ENCODE results near the gene KDM2B.
"Not testable (repeated sequence)": the region's sequence is repeated elsewhere in the genome, so short reads cannot be mapped to it uniquely, and the experiment has no call there.

The KDM2B gene

DNA sequence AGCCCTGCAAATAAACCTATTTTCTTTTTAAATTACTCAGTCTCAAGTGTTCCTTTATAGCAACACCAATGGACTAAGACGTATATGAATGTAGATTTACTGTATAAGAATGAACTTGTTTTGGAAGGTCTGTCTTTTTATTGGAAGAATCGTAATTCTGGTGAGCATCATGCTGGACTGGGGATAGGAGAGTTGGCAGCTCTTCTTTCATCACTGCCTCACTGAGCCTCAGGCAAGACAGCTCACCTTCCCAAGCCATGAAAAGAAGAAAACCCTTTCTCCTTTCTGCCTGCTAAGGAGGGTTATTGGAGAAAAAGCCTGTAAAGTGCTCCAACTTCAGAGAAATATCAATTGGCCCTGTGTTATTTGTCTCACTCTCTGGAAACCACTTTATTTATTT is 190.0 kb downstream of the KDM2B start:
- DNase-seq (ENCODE audit: low read depth): no peak
- no peak overlapping the region for H3K4me3 ChIP-seq (ENCODE audit: low read depth, low read length)
- TF ChIP-seq, protein P1, sequence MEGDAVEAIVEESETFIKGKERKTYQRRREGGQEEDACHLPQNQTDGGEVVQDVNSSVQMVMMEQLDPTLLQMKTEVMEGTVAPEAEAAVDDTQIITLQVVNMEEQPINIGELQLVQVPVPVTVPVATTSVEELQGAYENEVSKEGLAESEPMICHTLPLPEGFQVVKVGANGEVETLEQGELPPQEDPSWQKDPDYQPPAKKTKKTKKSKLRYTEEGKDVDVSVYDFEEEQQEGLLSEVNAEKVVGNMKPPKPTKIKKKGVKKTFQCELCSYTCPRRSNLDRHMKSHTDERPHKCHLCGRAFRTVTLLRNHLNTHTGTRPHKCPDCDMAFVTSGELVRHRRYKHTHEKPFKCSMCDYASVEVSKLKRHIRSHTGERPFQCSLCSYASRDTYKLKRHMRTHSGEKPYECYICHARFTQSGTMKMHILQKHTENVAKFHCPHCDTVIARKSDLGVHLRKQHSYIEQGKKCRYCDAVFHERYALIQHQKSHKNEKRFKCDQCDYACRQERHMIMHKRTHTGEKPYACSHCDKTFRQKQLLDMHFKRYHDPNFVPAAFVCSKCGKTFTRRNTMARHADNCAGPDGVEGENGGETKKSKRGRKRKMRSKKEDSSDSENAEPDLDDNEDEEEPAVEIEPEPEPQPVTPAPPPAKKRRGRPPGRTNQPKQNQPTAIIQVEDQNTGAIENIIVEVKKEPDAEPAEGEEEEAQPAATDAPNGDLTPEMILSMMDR (IDR thresholded peaks at IDR 0.05; ENCODE audit: low read depth, low read length, missing control alignments): no peak

DNA sequence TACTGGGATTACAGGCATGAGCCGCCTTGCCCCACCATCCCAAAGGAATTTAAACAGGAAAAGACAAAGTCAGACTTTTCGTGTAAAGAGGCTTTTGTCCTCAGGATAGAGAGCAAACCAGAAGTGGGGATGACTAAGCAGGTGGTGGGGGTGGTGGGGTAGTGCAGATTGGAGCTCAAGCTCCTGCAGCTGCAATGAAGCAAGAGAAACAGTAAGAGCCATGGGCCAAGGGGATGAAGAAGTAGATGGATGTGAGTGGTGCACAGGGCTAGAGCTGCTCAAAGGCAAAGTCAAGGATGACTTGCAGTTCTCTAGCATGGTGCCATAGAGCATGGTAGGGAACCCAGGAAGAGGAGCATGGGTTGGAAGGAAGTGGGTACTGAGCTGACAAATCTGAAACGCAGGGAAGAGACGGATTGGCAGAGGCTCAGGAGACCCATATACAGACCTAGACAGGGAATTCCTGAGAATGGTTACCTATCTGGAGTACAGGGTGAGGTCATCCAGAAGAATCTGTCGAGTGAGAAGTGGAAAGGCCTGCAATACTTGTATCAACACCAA is 192.3 kb downstream of the KDM2B start:
- no peak for DNase-seq (ENCODE audit: low read depth)
- no peak overlapping the region for H3K4me3 ChIP-seq (ENCODE audit: low read depth, low read length)
- TF ChIP-seq, protein P1 (IDR thresholded peaks at IDR 0.05; ENCODE audit: low read depth, low read length, missing control alignments): no peak

DNA sequence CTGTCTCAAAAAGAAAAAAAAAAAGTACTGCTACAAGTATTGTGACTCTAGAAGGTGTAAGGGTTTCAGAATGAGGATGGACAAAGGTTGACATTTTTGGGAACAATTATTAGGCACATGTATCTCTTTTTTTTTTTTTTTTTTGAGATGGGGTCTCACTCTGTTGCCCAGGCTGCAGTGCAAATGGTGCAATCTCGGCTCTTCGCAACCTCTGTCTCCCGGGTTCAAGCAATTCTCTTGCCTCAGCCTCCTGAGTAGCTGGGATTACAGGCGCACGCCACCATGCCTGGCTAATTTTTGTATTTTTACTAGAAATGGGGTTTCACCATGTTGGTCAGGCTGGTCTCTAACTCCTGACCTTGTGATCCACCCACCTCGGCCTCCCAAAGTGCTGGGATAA is 195.9 kb downstream of the KDM2B start:
- not testable (repeated sequence) for DNase-seq (ENCODE audit: low read depth); H3K4me3 ChIP-seq (ENCODE audit: low read depth, low read length)

DNA sequence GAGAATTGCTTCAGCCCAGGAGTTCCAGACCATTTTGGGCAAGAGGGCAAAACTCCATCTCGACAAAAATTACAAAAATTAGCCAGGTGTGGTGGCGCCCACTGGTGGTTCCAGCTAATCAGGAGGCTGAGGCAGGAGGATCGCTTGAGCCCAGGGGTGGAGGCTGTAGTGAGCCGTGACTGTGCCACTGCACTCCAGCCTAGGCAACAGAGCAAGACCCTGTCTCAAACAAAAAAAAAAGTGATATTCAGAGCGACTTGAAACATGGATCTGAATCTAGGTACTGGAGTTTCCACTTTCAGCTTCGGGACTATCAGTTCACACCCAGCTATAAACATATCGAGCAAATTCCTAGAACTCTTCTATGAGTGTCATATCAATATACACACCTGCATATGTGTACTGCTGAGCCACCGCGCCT is 197.2 kb downstream of the KDM2B start:
- TF ChIP-seq, protein P1 (IDR thresholded peaks at IDR 0.05; ENCODE audit: low read depth, low read length, missing control alignments): peak; percentile 11
- DNase-seq (ENCODE audit: low read depth): no peak
- H3K4me3 ChIP-seq (ENCODE audit: low read depth, low read length): no peak overlapping the region

DNA sequence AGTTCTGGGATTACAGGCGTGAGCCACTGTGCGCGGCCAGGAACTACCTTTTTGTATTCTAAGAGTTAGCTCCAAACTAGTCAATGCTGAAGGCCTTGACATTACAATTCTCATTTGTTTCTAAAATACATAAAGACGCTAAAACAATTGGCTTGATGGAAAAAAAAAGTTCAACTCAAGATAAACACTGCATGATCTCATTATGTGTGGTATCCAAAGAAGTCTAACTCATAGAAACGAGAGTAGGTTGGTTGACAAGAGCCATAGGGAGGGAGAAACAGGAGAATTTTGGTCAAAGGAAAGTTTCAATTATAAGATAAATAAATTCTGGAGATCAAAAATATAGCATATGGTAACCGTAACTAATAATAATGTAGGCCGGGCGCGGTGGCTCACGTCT is 200.9 kb downstream of the KDM2B start:
- TF ChIP-seq, protein P1 (IDR thresholded peaks at IDR 0.05; ENCODE audit: low read depth, low read length, missing control alignments): no peak
- H3K4me3 ChIP-seq (ENCODE audit: low read depth, low read length): no peak overlapping the region
- no peak for DNase-seq (ENCODE audit: low read depth)

All from GM12864 (cell line).